Endodermal cell (in vitro differentiated cells): ENCODE data around the gene CCDC185. TPM values are rescaled to one million over a fixed set of nuclear protein-coding genes. Genes with fewer than 3 reads are reported as not detected.

ENCODE experiments used
- DNase-seq: peaks from one replicate; pipeline ENCODE4 v3.0.0-alpha.2; 2017
- H3K27ac ChIP-seq: 2 replicates; pipeline ENCODE4 v1.5.1; 2013; ENCODE audit warnings: mild to moderate bottlenecking, low read depth, low read length, moderate library complexity
- H3K27me3 ChIP-seq: 2 replicates; pipeline ENCODE4 v1.6.1; 2013; ENCODE audit warnings: mild to moderate bottlenecking, low read length, moderate library complexity; ENCODE audit not compliant: insufficient read depth, control insufficient read depth, poor library complexity, severe bottlenecking
- H3K36me3 ChIP-seq: 2 replicates; pipeline ENCODE4 v1.7.0; 2013; ENCODE audit warnings: mild to moderate bottlenecking, low read length, moderate library complexity; ENCODE audit not compliant: control insufficient read depth, insufficient read depth
- H3K4me1 ChIP-seq: one replicate; pipeline ENCODE4 v1.7.0; 2013; ENCODE audit warnings: low read length; ENCODE audit not compliant: control insufficient read depth, insufficient read depth
- H3K4me3 ChIP-seq: 2 replicates; pipeline ENCODE4 v1.5.1; 2013; ENCODE audit warnings: mild to moderate bottlenecking, low read length, moderate library complexity
- H3K9ac ChIP-seq: 2 replicates; pipeline ENCODE4 v1.6.1; 2013; ENCODE audit warnings: mild to moderate bottlenecking, low read length, moderate library complexity; ENCODE audit not compliant: poor library complexity, severe bottlenecking; ENCODE audit errors: extremely low read depth
- H3K9me3 ChIP-seq: 2 replicates; pipeline ENCODE4 v1.6.1; 2013; ENCODE audit warnings: mild to moderate bottlenecking, low read length, moderate library complexity; ENCODE audit not compliant: control insufficient read depth
- H3K27ac Mint-ChIP-seq: 2 replicates; pipeline ENCODE4 v1.8.0; 2020; ENCODE audit warnings: mixed read lengths
- H3K27me3 Mint-ChIP-seq: 2 replicates; pipeline ENCODE4 v1.8.0; 2021; ENCODE audit warnings: mild to moderate bottlenecking, mixed read lengths; ENCODE audit not compliant: insufficient read depth
- H3K36me3 Mint-ChIP-seq: 2 replicates; pipeline ENCODE4 v1.8.0; 2020; ENCODE audit warnings: low read depth, mixed read lengths
- H3K4me1 Mint-ChIP-seq: 2 replicates; pipeline ENCODE4 v1.8.0; 2020; ENCODE audit warnings: mixed read lengths
- H3K4me3 Mint-ChIP-seq: 2 replicates; pipeline ENCODE4 v1.8.0; 2020; ENCODE audit warnings: mild to moderate bottlenecking, moderate library complexity, mixed read lengths
- H3K9me3 Mint-ChIP-seq: 2 replicates; pipeline ENCODE4 v1.8.0; 2020; ENCODE audit warnings: mild to moderate bottlenecking, mixed read lengths
- CTCF ChIP-seq: fragments of 200-600 bp; sonication (generic); conservative IDR thresholded peaks from 2 replicates; pipeline ENCODE4 v1.5.0; 2021; ENCODE audit warnings: antibody characterized with exemption, mild to moderate bottlenecking
- WGBS, 2 experiments: methylation state at CpG; one replicate each; pipeline versions ENCODE4 v1.1.5 to v1.1.7; 2013; ENCODE audit warnings: missing lambda C conversion rate in 2 of 2, mixed read lengths in 1 of 2; ENCODE audit not compliant: insufficient coverage in 1 of 2, insufficient read length in 1 of 2; 5-methylcytosine and 5-hydroxymethylcytosine counted together
- total RNA-seq, 2 donors: library from RNA; stranded (reverse); fragmentation: NEBNext Ultra II Directional in 1 of 2; extraction: Animal tissue kit (Norgen Biotek cat#: 25700) in 1 of 2; gene quantifications; 2 replicates in 1 of 2; 3 replicates in 1 of 2; pipeline ENCODE4 v1.2.1, GENCODE V29; 2021

Gene CCDC185
- total RNA-seq, 2 donors from 2014 or later, result not detected

- H3K4me3 Mint-ChIP-seq, result no peak overlapping the region
Observed at GRCh38 chr1:223429821-223430220, 36.6 kb downstream of the CCDC185 start.

GRCh38 chr1:223430236-223430635 lies 37.0 kb downstream of the CCDC185 start:
- Histone ChIP-seq H3K4me3 (no peak overlapping the region), H3K4me1 (no peaks in the 10 kb centered on the region), H3K27ac (no peak overlapping the region), H3K9ac (no peak overlapping the region), H3K36me3 (no peaks in the 10 kb centered on the region), H3K27me3 (no peaks in the 10 kb centered on the region), H3K9me3 (peaks cover 7% of the 10 kb centered on the region)
- 88% methylated on average over 1 of the region's 1 CpG; no CpG with 5 or more reads in 1 of the 2 experiments for WGBS, 2 experiments
- TF ChIP-seq CTCF, result no peak
- H3K36me3 Mint-ChIP-seq, result no peaks in the 10 kb centered on the region
- no peak for DNase-seq
- H3K4me3 Mint-ChIP-seq, result no peak overlapping the region
- H3K27ac Mint-ChIP-seq, result no peak overlapping the region
- H3K9me3 Mint-ChIP-seq, result peaks cover 4% of the 10 kb centered on the region
- peaks cover 3% of the 10 kb centered on the region for H3K27me3 Mint-ChIP-seq
- peaks cover 6% of the 10 kb centered on the region for H3K4me1 Mint-ChIP-seq

More at GRCh38 chr1:223429821-223430220, 36.6 kb downstream of the CCDC185 start:
- Histone ChIP-seq H3K36me3 (no peaks in the 10 kb centered on the region), H3K9me3 (peaks cover 7% of the 10 kb centered on the region), H3K27ac (no peak overlapping the region), H3K27me3 (no peaks in the 10 kb centered on the region), H3K4me1 (no peaks in the 10 kb centered on the region), H3K9ac (no peak overlapping the region), H3K4me3 (no peak overlapping the region)
- H3K27me3 Mint-ChIP-seq, result peaks cover 3% of the 10 kb centered on the region
- H3K4me1 Mint-ChIP-seq, result peaks cover 6% of the 10 kb centered on the region
- no peak for TF ChIP-seq CTCF
- peaks cover 4% of the 10 kb centered on the region for H3K9me3 Mint-ChIP-seq
- no peak for DNase-seq
- 100% methylated on average over 1 of the region's 1 CpG; no CpG with 5 or more reads in 1 of the 2 experiments for WGBS, 2 experiments
- no peaks in the 10 kb centered on the region for H3K36me3 Mint-ChIP-seq
- no peak overlapping the region for H3K27ac Mint-ChIP-seq

GRCh38 chr1:223437151-223437550 lies 43.9 kb downstream of the CCDC185 start:
- Histone ChIP-seq H3K9ac (no peak overlapping the region), H3K9me3 (no peaks in the 10 kb centered on the region), H3K4me1 (no peaks in the 10 kb centered on the region), H3K27ac (no peak overlapping the region), H3K4me3 (no peak overlapping the region), H3K36me3 (no peaks in the 10 kb centered on the region), H3K27me3 (peaks cover 22% of the 10 kb centered on the region)
- H3K36me3 Mint-ChIP-seq, result no peaks in the 10 kb centered on the region
- TF ChIP-seq CTCF, result no peak
- H3K27me3 Mint-ChIP-seq, result peaks cover 16% of the 10 kb centered on the region
- no peaks in the 10 kb centered on the region for H3K9me3 Mint-ChIP-seq
- H3K27ac Mint-ChIP-seq, result no peak overlapping the region
- no peak for DNase-seq
- H3K4me3 Mint-ChIP-seq, result no peak overlapping the region
- WGBS, 2 experiments, result 83 to 84% methylated on average over 2 of the region's 3 CpGs
- H3K4me1 Mint-ChIP-seq, result peaks cover 6% of the 10 kb centered on the region
